GM21381 (cell line): ENCODE results near the gene BSN.
"Not testable (repeated sequence)": the region's sequence is repeated elsewhere in the genome, so short reads cannot be mapped to it uniquely, and the experiment has no call there.

Experiments used
- ATAC-seq: cut with Tn5 transposase; IDR thresholded peaks from one replicate; pipeline ENCODE4 v1.9.1; 2021; ENCODE audit warnings: mild to moderate bottlenecking, moderate library complexity; ENCODE audit not compliant: unreplicated experiment

BSN gene

DNA sequence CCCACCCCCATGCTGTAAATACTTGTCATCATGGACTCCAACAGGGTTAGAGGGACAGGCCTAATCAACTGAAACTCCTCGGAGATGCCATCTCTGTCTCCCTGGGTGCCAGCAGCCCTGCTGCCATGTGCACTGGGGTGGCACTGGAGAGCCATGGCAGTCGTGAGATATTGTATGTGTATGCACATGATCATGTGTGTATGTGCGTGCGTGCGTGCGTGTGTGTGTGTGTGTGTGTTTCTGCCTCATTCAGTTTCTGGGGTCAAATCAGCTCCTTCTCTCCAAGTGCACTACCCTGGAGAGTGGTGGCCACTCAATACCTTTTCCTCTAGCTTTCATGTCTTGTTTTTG, 116.6 kb downstream of the BSN start:
- no peak for ATAC-seq

DNA sequence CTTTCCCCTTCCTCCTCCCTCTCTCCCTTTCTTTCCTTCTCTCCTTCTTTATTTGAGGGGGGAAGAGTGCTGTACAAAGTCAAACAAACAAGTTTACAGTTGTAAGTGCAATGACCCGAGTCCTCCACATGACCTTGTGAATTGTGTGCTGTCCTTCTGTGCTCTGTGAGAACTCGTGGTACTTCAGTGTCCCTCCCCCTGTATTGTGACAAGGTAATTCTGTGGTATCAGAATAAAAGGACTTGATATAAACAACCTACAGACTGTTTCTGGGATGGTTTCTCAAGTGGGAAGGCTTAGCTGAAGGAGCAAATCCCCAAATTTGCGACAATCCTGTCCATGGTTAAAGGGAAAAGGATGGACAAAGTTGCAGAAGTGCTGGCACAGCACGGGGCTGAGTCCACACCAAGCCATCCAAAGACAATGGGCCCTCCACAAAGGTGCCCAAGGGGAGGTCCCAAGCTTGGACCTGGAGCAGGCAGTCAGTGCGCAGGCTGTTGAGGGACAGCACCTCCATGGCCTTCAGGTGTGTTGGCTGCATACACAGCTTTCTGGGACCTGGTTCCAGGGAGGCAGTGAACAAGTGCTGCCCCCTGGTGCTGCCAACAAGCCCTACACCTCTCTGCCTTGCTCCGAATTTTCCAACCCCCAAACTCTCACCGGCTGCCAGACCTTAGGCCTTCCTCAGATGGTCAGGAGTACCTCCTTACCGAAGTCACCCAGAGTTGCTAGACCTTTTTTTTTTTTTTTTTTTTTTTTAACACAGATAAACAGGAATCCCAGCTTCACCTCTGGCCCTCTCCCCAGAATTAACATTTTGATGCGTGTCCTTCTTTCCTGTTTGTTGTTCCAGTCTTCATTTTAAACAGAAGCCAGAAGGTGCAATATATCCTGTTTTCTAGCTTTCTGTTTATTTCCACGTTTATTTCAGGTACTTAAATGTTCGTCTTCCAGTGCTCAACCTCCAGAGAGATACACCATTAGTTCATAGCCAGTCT, 117.3 kb downstream of the BSN start:
- ATAC-seq: no peak

DNA sequence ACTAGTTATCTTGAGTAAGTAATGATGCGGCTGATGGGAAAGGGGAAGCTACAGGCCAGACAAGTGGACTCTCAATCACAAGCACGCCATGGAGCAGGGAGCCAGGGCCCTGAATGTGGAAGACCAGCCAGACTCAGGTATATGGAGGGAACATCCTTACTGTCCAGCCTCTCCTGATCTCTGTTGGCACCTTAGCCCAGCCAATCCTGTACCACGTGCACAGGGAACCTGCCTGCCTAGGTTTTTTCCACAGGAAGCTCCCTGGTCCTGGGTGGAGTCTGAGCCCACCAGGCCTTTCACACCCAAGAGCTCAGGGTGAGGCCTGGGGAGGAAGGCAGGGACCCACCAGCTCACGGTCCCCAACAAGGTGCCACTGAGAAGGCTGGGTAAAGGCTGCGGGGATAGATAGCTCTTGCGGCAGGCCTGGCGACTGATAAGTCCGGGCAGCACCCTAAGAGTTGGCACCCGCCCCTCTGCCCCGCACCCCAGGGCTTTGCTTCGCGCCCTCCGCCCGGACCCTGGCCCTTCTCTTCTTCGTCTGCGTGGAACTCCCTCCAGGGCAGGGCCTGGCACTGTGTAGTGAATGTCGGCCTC, 118.9 kb downstream of the BSN start:
- ATAC-seq: no peak

DNA sequence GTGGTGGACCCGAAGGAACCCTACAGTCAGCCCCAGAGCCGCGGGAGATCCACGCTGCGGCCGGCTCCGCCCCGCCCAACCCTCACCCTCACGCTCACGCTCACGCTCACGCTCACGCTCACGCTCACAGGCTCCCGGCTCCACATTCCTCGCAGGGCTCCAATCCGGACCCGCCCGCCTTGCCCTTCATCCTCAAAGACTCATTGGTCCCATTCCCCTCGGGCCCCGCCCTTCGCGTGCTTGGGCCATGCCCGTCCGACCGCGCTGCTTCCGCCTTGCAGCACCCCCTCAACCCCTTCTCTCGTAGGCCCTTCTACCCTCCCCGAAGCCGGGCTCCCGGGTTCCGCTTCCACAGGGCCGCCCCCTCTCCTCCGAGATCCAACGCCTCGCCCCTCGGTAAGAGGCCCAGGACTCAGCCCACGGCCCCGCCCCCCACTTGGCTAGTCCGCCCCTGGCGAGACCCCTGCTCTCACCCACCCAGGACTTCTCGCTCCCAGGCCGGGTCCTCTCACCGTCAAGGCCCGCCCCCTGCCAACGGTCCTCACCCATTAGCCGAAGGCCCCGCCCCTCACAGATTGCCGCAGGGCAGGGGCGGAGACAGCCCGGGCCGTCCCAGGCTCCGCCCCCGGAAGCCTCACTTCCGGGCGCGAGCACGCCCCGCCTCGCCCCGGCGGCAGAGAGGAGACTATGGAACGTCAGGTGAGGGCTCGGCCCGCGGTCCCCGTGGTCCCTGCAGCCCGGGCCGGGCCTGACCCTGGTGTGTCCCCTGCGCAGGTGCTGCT, 119.6 kb downstream of the BSN start, which contains the start of gene APEH:
Gene APEH, plus strand, starts transcription at position 637 of the 782 bp plus-strand sequence. Its CDS starts 51 bp downstream, at position 688.
- peak; percentile 73 for ATAC-seq

DNA sequence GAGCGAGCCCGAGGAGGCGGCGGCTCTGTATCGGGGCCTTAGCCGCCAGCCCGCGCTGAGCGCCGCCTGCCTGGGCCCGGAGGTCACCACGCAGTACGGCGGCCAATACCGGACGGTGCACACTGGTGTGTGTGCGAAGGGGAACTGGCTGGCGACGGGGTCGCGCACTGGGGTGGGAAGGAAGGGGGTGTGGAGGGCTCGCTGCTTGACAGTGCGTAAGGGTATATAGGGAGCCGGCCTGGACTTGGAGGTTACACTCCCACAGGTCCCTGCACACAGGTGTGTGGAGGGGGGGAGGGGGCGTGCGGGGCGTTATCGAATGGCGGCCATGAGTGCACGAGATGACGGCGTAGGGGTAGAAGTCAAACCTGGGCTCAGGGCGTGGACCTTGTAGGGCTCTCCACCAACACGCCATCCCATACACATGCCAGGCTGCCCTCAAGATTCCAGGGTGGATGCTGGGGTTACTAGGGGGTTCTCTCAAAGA, 120.3 kb downstream of the BSN start:
- peak; percentile 22 for ATAC-seq

DNA sequence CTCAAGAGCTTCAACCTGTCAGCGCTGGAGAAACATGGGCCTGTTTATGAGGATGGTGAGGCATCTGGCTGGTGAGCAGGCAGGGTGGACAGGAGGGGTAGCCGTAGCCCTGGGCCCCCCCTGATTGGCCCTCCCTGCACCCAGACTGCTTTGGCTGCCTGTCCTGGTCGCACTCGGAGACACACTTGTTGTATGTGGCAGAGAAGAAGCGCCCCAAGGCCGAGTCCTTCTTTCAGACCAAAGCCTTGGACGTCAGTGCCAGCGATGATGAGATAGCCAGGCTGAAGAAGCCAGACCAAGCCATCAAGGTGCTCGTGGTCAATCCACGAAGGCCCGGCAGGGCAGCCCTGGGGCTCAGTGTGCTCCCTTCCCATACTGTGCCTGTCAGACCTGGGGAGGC, 121.6 kb downstream of the BSN start:
- ATAC-seq: no peak

DNA sequence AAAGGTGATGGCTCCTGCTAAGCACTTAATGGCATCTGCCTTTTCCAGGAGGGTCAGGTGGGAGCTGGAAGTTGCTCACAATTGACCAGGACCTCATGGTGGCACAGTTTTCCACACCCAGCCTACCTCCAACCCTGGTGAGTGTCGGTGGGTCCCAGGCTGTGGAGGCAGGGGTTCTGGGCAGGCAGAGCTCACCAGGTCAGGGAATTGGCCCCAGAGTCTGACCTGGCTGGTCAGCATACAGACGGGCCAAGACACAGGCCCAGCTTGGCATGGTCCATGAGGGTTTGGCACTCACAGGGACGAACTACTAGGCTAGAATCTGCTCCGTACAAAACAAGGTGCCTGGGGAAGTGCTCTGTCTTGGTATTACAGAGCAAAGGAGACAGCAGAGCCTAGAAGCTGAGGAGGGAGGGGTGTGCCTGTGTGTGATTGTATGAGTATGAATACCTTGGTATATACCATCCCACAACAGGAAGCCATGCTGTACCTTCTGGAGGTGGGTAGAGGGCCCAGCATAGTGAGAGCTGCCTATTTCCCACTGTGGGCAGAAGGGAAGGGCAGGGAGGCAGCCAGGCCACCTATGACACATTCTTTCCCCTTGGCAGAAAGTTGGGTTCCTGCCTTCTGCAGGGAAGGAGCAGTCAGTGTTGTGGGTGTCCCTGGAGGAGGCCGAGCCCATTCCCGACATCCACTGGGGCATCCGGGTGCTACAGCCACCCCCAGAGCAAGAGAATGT, 126.4 kb downstream of the BSN start:
- no peak for ATAC-seq

DNA sequence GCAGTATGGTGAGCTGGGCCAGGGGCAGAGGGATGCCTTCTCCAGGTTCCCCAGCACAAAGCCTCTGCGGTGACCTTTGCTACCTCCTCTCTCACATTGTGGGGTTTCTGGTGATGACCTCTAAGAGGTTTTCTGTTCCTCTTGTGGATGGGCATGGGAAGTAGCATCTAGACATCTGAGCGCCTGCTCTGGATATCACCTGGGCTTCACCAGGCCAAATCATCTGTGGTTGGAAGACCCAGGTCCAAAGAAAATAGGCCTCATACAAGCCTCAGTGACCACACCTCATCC, 126.9 kb downstream of the BSN start:
- no peak for ATAC-seq

DNA sequence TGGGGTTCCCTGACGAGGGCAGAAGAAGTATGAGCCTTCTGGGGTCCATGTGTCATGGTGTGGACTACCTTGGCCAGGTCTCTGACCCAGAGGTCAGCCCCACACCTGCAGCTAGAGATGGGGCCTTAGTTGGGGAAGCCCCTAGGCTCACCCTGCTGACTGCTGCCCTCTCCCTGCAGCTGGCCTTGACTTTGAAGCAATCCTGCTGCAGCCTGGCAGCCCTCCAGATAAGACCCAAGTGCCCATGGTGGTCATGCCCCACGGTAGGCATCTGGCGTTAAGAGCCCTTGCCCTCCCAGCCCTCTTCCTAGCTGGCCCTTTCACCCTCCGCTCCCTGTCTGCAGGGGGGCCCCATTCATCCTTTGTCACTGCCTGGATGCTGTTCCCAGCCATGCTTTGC, 127.3 kb downstream of the BSN start:
- ATAC-seq: no peak

DNA sequence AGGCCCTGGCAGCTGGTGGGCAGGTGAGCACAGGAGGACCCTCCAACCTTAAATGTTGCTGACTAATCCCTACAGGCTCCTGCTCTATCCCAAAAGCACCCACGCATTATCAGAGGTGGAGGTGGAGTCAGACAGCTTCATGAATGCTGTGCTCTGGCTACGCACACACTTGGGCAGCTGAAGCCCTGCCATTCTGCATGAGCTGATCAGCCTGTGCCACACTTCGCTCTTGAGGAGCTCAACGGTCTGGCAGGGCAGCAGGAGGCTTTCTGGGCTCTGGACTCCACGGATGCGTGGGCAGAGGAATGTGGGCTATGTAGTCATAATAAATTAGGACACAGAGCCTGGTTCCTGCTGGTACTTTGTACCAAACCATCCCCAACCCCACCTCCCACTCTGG, 128.9 kb downstream of the BSN start:
- no peak for ATAC-seq

DNA sequence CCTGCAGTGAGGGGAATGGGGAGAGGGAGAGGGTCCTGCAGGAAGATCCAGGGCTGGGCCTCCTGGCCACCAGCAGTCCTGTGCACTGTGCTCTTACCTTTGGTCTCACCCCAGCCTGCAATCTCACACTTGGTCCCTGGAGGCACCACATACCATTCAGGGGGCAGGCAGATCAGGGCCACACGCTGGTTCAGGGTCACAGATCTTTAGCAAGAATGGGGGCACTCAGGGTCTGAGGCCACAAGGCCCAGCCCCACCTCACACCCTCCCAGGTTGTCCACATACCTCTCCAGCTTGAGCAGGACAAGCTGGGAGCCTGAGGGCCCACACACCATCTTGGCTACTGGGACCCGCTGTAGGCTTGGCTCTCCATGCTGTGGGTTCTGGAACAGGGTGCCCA, 130.2 kb downstream of the BSN start:
- not testable (repeated sequence) for ATAC-seq

DNA sequence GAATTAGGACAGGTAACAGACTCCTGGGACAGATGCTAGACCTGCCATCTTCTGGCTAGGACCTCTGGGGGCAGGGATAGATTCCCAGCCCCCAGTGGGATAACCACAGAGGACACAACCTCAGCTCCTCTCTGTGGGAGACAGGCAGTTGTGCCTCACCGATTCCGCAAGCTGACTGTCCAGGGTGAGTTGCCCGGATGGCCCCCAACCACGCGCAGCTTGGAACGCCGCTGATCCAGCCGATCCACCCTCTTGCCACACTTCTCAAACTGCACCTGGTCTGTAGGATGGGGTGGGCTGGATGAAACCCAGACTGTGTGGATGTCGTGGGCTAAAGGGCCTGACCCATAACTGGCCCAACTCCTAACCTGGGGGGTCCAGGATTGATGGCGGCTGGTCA, 130.8 kb downstream of the BSN start:
- ATAC-seq: not testable (repeated sequence)

DNA sequence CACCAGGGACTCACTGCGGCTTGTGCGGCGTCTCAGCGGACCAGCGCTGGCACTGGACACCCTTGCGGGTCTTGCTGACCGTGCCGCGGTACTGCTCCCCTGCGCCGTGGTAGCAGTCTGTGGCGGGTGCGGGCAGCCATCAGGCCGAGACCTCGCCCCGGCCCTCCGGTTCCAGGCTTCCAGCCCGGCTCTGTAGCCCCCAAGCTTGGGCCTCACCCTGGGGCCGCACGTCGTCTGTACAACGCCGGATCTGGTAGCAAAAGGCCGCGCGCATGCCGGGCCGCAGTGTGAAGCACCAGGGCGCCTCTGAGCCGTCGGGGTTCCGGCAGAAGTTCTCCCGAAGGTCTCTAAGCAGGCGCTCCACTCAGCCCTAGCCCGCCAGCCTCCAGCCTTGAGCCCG, 131.6 kb downstream of the BSN start:
- not testable (repeated sequence) for ATAC-seq

DNA sequence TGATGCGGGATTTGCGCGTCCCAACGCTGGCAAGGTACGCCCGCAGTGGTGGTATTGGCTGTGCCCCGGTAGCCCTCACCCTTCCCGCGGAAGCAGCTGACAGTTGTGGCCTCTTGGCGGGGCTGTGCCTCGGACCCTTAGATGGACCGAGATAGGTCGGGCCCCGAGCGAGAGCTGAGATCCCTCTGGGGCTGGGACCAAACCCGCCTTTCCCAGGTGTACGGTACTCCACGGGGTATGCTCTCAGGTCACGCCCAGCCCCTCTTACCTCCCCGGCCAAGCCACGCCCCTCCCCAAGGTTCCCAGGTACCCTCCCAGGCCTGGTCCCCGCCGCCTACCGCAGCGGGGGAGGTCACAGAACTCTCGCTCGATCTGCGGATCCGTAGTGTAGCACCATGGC, 132.1 kb downstream of the BSN start:
- ATAC-seq: not testable (repeated sequence)

DNA sequence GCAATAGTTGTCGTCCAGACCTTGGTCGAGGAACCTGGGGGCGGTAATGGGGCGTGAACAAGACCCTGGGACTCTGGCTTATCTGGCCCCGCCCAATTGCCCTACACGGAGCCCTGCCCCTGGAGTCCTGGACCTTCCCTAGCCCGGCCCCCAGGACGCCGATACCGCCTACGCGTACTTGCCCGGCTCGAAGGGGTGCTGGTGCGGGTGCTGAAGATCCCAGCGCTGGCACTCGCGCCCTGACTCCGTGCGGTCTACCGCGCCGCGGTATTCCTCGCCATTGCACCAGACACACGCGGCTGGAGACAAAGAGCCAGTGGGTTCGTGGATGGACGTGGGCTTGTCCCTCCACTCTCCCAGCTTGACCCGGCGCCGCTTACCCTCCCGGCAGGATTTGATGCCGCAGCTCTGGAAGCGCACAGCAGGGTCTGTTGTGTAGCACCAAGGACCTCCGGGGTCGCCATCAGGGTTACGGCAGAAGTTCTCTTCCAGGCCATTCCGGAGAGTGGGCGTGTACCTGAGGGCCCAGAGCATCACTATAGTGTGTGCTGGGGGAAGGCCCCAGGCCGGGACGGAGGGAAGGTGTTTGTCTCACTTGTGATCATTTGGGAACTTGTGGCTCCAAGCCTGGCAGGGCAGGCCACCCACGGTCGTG, 132.6 kb downstream of the BSN start:
- ATAC-seq: not testable (repeated sequence)

DNA sequence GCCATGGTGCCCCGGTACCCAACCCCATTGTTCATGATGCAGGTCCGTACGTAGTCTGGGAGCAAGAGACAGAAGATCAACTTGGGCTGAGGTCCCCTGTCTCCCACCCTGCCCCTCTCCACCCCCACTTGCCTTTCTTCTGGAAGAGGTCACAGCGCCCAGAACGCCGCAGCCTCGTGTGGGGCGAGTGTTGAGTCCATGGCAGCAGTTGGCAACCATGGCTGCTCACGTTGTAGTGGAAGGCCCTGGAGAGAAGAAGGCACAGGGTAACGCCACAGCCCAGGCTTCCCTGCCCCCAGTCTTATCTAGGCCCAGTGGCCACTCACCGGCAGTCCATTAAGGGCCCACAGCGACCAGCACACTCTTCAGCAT, 133.1 kb downstream of the BSN start:
- ATAC-seq: not testable (repeated sequence)

DNA sequence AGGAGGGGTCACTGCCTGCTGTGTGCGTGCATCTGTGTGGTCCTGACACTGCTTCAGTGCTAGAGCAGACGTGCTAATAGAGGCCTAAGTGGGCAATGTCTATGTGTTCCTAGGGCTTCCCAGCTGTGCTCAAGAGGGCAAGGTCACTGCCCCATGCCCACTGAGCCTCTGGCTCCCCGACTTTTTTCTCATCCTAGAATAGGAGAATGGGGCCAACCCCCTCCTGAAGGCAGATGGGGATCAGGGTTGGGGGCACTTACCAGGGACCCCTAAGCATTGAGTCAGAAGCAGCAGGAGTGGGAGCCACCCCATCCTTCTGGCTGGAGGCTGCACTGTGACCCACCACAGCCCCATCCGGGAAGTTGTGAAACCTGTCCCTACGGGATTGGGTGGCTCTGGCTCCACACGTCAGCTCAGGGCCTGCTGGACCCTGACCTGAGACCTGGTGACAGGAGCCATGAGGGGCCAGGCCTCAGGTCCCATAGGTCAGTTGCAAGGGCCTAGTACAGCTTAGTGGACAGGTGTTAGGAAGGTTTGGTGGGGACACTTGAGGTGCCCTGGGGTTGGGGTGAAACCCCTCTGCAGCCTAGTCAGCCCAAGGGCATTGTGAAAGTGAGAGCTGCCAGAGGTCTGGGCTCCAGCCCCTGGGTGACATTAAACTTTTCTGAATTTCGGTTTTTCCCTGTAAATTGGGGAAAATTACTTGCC, 134.2 kb downstream of the BSN start:
- peak; percentile 21 for ATAC-seq

DNA sequence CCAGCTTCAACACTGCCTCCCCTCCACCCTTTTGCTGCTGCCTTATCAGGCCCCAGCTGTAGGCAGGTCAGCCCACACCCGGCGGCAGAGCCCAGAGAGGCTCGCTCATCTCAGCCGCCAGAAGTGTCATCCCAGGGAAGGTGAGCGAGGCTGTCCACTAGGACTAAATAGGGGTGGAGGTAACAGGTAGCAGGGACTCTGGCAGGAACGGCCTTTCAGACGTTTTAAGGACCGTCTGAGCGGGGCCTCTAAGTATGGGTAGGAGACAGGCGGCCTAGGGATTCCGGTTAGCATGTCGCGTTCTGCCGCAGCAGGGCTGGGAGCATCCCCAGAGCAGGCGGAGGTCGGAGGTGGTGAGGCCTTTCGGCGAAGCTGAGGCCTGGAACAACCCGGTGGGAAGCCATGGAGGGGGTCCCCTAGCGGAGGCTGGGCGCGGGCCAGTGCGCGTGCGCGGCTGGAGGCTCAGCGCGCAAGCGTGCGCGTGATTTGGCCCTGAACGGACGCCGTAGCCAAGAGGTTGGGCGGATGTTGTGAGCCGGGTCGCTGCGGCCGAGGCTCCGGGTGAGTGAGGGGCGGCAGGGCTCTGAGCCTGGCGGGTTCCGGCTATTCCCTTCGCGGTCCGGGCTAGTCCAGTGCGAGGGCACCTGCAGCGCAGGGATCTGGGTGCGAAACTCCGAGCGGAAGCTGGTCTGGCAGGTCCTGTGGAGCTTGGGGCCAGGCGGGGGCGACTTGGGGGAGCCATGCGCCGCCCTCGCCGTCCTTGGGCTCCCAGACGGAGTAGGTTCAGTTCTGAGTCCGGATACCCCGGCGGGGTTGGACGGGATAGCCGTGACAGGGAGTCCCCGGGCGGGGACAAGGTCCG, 135.0 kb downstream of the BSN start, which contains the start of the genes MST1 and RNF123:
Gene MST1, minus strand, starts transcription at position 429 of the 862 bp plus-strand sequence. CDS start 783 bp downstream, outside the sequence.
Gene RNF123, plus strand, starts transcription at position 512 of the 862 bp plus-strand sequence. CDS start 1,609 bp downstream, outside the sequence.
- ATAC-seq: peak; percentile 64
